Calu3 (cell line): ENCODE measurements around the gene DSCAML1. TPM values are rescaled to one million over a fixed set of nuclear protein-coding genes. Genes with fewer than 3 reads are reported as not detected.

Source experiments
- BruUV-seq: library from RNA; stranded (reverse); fragments of 400-500 nt; replicated peaks from 2 replicates; lab custom pipeline; 2021; lab: Mats Ljungman, UMichigan
- CTCF ChIA-PET: fragments of 300-600 bp; sonication (Branson Sonifier 250); formaldehyde crosslinking; loops from one replicate; lab custom pipeline; 2022; ENCODE audit warnings: antibody characterized with exemption; lab: Charles Lee
- DNase-seq: peaks from one replicate; pipeline ENCODE4 v3.0.0; 2022
- H3K27ac Mint-ChIP-seq: one replicate; pipeline ENCODE4 v1.8.0; 2022; ENCODE audit warnings: mixed read lengths; ENCODE audit not compliant: unreplicated experiment
- H3K27me3 Mint-ChIP-seq: one replicate; pipeline ENCODE4 v1.8.0; 2022; ENCODE audit warnings: mixed read lengths; ENCODE audit not compliant: unreplicated experiment
- H3K36me3 Mint-ChIP-seq: one replicate; pipeline ENCODE4 v1.8.0; 2022; ENCODE audit warnings: mild to moderate bottlenecking, moderate library complexity, mixed read lengths; ENCODE audit not compliant: insufficient read depth, unreplicated experiment
- H3K4me1 Mint-ChIP-seq: one replicate; pipeline ENCODE4 v1.8.0; 2022; ENCODE audit warnings: mild to moderate bottlenecking, low read depth, mixed read lengths; ENCODE audit not compliant: unreplicated experiment
- H3K4me3 Mint-ChIP-seq: one replicate; pipeline ENCODE4 v1.8.0; 2022; ENCODE audit warnings: mild to moderate bottlenecking, low read depth, moderate library complexity, mixed read lengths; ENCODE audit not compliant: unreplicated experiment
- H3K9me3 Mint-ChIP-seq: one replicate; pipeline ENCODE4 v1.8.0; 2022; ENCODE audit warnings: low read depth, mixed read lengths; ENCODE audit not compliant: unreplicated experiment
- CTCF ChIP-seq: fragments of 200-600 bp; IDR thresholded peaks from one replicate; pipeline ENCODE4 v1.8.0; 2022; ENCODE audit warnings: antibody characterized with exemption; ENCODE audit not compliant: unreplicated experiment
- intact Hi-C: fragments of 100-400 bp; cut with micrococcal nuclease; formaldehyde crosslinking; loops from one replicate; pipeline ENCODE4 v1.10.0; 2022; ENCODE audit not compliant: unreplicated experiment
- total RNA-seq: library from RNA; stranded (reverse); gene quantifications from 2 replicates; pipeline ENCODE4 v1.2.3, GENCODE V29; 2022

DSCAML1 gene
- total RNA-seq, 1 experiment from 2014 or later, result 0.07 TPM

- H3K4me3 Mint-ChIP-seq, result no peak overlapping the region
- H3K36me3 Mint-ChIP-seq, result no peaks in the 10 kb centered on the region
- TF ChIP-seq CTCF, result no peak
- no peaks in the 10 kb centered on the region for H3K9me3 Mint-ChIP-seq
- intact Hi-C loops, result no loop called here
- BruUV-seq, result no TSS peak
- DNase-seq, result no peak
- CTCF ChIA-PET, result no interaction called here
- no peaks in the 10 kb centered on the region for H3K4me1 Mint-ChIP-seq
- H3K27ac Mint-ChIP-seq, result no peak overlapping the region
- H3K27me3 Mint-ChIP-seq, result peaks cover 96% of the 10 kb centered on the region
These were observed 209.6 kb downstream of the DSCAML1 start for GRCh38 chr11:117587416-117587815.

DNA sequence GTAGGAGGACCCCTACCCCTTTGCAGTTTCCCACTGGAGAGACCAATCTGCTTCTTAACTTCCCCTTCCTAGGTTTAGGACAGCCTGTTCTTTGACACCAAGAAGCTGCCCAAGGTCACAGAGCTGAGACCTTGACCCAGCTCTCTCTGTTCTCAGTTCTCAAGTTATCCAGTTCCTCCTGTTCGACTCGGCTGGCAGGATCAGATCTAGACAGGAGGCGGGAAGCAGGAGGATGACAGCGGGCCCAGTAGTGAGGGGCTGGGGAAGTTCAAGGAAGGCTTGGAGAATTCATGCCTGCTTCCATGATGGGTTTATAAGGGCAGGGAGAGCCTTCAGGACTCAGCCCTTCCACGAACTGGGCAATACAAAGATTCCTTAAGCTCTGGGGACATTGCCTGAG lies 210.6 kb downstream of the DSCAML1 start:
- Mint-ChIP-seq H3K9me3 (no peaks in the 10 kb centered on the region), H3K27ac (no peak overlapping the region), H3K27me3 (peaks cover 91% of the 10 kb centered on the region), H3K36me3 (no peaks in the 10 kb centered on the region), H3K4me1 (no peaks in the 10 kb centered on the region), H3K4me3 (no peak overlapping the region)
- no TSS peak for BruUV-seq
- intact Hi-C loops, result no loop called here
- CTCF ChIA-PET, result interaction anchor here (0.6 kb wide), 1 partner anchor 320 kb away, joined by 3 read pairs; no protein-coding TSS in a partner anchor
- TF ChIP-seq CTCF, result no peak
- no peak for DNase-seq

DNA sequence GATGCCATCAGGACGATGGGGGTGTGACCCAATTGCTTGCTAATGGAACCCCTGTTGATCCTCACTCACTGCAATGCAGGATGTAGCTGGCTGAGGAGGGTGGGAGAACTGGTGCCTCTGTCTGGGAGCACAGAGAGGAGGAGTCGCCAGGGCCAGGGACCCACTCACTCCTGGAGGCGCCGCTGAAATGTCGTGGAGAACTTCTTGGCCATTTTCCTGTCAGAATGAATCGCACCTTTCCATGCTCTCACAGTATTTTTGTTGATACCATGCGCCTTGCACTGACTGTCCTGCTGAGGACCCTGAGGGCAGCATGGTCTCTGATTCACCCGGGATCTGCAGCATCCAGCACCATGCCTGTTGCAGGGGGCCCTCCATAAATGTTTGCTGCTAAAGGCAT lies 211.4 kb downstream of the DSCAML1 start:
- no peaks in the 10 kb centered on the region for H3K9me3 Mint-ChIP-seq
- CTCF ChIA-PET, result no interaction called here

GRCh38 chr11:117584056-117584830 lies 212.8 kb downstream of the DSCAML1 start:
- H3K9me3 Mint-ChIP-seq, result no peaks in the 10 kb centered on the region
- no peak for TF ChIP-seq CTCF
- no peaks in the 10 kb centered on the region for H3K4me1 Mint-ChIP-seq
- H3K27me3 Mint-ChIP-seq, result peaks cover 91% of the 10 kb centered on the region
- intact Hi-C loops, result no loop called here
- no TSS peak for BruUV-seq
- no peak overlapping the region for H3K4me3 Mint-ChIP-seq
- CTCF ChIA-PET, result no interaction called here
- no peaks in the 10 kb centered on the region for H3K36me3 Mint-ChIP-seq
- DNase-seq, result no peak
- no peak overlapping the region for H3K27ac Mint-ChIP-seq

More for the DNA sequence above, 211.4 kb downstream of the DSCAML1 start:
- H3K27ac Mint-ChIP-seq, result no peak overlapping the region
- peaks cover 91% of the 10 kb centered on the region for H3K27me3 Mint-ChIP-seq
- DNase-seq, result no peak
- intact Hi-C loops, result no loop called here
- no peaks in the 10 kb centered on the region for H3K4me1 Mint-ChIP-seq
- BruUV-seq, result no TSS peak
- no peak overlapping the region for H3K4me3 Mint-ChIP-seq
- no peak for TF ChIP-seq CTCF
- no peaks in the 10 kb centered on the region for H3K36me3 Mint-ChIP-seq
